ENCODE results near the gene PAQR4.

Gene PAQR4

DNA sequence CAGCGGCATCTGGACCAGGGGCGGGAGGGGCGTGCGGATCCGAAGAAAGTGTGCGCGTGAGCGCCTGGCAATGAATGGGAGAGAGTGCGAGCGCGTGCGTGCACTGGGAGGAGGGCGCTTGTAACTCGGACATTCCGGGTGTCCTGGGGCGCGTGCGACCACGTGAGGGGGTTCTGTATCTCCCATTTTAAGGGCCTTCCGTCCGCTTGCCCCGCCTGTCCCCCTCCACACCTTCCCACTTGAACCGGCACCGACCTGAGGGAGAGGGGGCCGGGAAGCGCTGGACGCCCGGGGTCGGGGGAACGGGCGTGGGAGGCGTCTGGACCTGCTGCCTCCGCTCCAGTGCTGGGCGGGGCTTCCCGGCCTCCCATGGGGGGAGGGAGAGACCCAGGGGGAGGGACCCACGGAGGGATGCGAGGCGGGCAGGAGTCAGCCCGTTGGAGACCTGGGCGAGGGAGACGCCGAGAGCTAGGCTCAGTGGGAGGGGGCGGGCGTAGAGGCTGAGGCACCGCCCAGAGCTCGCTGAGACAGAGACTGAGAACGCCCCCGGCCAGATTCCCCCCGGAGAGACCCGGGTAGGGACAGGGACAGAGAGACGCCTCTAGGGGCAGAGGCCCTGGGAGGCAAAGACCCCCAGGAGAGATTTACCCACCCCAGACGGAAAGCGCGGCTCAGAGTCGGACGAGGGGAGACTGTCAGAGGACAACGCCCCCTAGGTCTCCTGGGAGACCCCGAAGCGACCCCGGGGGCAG, 5.2 kb upstream of the PAQR4 start, which contains the start of gene KREMEN2 (continued):
- no peak for TF ChIP-seq ZNF488 (tag by site-specific recombination; IDR thresholded peaks at IDR 0.05)
- TF ChIP-seq ZNF426 (tag by site-specific recombination; IDR thresholded peaks at IDR 0.05) = no peak
- TF ChIP-seq GLIS1 (tag by site-specific recombination; IDR thresholded peaks at IDR 0.05) = peak; percentile 96
- peak; percentile 95 for TF ChIP-seq ZBTB8A (tag by site-specific recombination; IDR thresholded peaks at IDR 0.05)
- no peak for TF ChIP-seq ZNF155 (tag by site-specific recombination; IDR thresholded peaks at IDR 0.05)
- TF ChIP-seq ZNF558 (tag by site-specific recombination; IDR thresholded peaks at IDR 0.05) = no peak
- no peak for TF ChIP-seq ZNF837 (tag by site-specific recombination; IDR thresholded peaks at IDR 0.05)
- no peak for TF ChIP-seq ZNF544 (tag by site-specific recombination; IDR thresholded peaks at IDR 0.05)
- TF ChIP-seq ZFP37 (tag by site-specific recombination; IDR thresholded peaks at IDR 0.05) = 0 out of 2 replicates have a peak, but pooled peaks have one; percentile 60
- no peak for TF ChIP-seq YY1 (tag by site-specific recombination; IDR thresholded peaks at IDR 0.05)
- TF ChIP-seq EGR2 (tag by site-specific recombination; IDR thresholded peaks at IDR 0.05; ENCODE audit: low read depth) = peak; percentile 87
- no peak for TF ChIP-seq ZNF555 (tag by site-specific recombination; conservative IDR thresholded peaks at IDR 0.05)
- TF ChIP-seq ZNF274 (IDR thresholded peaks at IDR 0.05; ENCODE audit: low read length) = no peak
- TF ChIP-seq ZNF274 (tag by site-specific recombination; IDR thresholded peaks at IDR 0.05; ENCODE audit: borderline replicate concordance) = no peak
- TF ChIP-seq ZNF341 (tag by site-specific recombination; IDR thresholded peaks at IDR 0.05; ENCODE audit: low read depth) = peak; percentile 83
- no peak for TF ChIP-seq RBAK (tag by site-specific recombination; IDR thresholded peaks at IDR 0.05)
- TF ChIP-seq ZXDB (tag by site-specific recombination; IDR thresholded peaks at IDR 0.05) = no peak
- peak; percentile 58 for TF ChIP-seq ZNF600 (tag by site-specific recombination; IDR thresholded peaks at IDR 0.05)
- TF ChIP-seq TRIM28 (IDR thresholded peaks at IDR 0.05; ENCODE audit: borderline replicate concordance, low read length) = no peak
- no peak for TF ChIP-seq ZNF791 (tag by site-specific recombination; IDR thresholded peaks at IDR 0.05)
- TF ChIP-seq ZSCAN18 (tag by site-specific recombination; IDR thresholded peaks at IDR 0.05) = 0 out of 2 replicates have a peak, but pooled peaks have one; percentile 44
- TF ChIP-seq ZNF391 (tag by site-specific recombination; IDR thresholded peaks at IDR 0.05; ENCODE audit: borderline replicate concordance, low read depth) = peak; percentile 23; the same call in 1 of the 2 replicates
- TF ChIP-seq ZBTB20 (tag by site-specific recombination; IDR thresholded peaks at IDR 0.05) = peak; percentile 53; the same call in 1 of the 2 replicates
- peak; percentile 14; the same call in 1 of the 2 replicates for TF ChIP-seq ZSCAN30 (tag by site-specific recombination; IDR thresholded peaks at IDR 0.05)
- TF ChIP-seq ZNF416 (tag by site-specific recombination; IDR thresholded peaks at IDR 0.05) = no peak
- TF ChIP-seq ZBTB7A (tag by site-specific recombination; IDR thresholded peaks at IDR 0.05; ENCODE audit: low read depth) = 0 out of 2 replicates have a peak, but pooled peaks have one; percentile 27
- peak; percentile 65; the same call in 1 of the 2 replicates for TF ChIP-seq BCL11A (tag by site-specific recombination; IDR thresholded peaks at IDR 0.05; ENCODE audit: low read depth)
- TF ChIP-seq BCL11B (tag by site-specific recombination; IDR thresholded peaks at IDR 0.05; ENCODE audit: low read depth) = peak; percentile 78
- peak; percentile 93 for TF ChIP-seq PATZ1 (tag by site-specific recombination; IDR thresholded peaks at IDR 0.05)
- no peak for TF ChIP-seq ZNF660 (tag by site-specific recombination; IDR thresholded peaks at IDR 0.05)
- peak; percentile 49 for TF ChIP-seq ZNF629 (tag by site-specific recombination; IDR thresholded peaks at IDR 0.05)
- TF ChIP-seq ZNF37A (tag by site-specific recombination; IDR thresholded peaks at IDR 0.05) = no peak

Measured in HEK293 (cell line).